Daoy (cell line): ENCODE results near the gene PCDHGA5. TPM values are rescaled to one million over a fixed set of nuclear protein-coding genes. Genes with fewer than 3 reads are reported as not detected.
"Not testable (repeated sequence)": the region's sequence is repeated elsewhere in the genome, so short reads cannot be mapped to it uniquely, and the experiment has no call there.

Experiments used
- DNase-seq: peaks from one replicate; pipeline ENCODE4 v3.0.0-alpha.2; 2015; ENCODE audit warnings: low read depth
- total RNA-seq: library from RNA; depleted of rRNA; stranded (reverse); fragments of >200 nt; shearing (Covaris generic); gene quantifications from 2 replicates; pipeline ENCODE4 v1.2.3, GENCODE V29; 2014

PCDHGA5 gene
- total RNA-seq, 1 experiment from 2014 or later = 0.23 TPM

- not testable (repeated sequence) for DNase-seq
These were observed 23.8 kb downstream of the PCDHGA5 start, which contains the start of gene PCDHGB4 for GRCh38 chr5:141387557-141388311. Gene PCDHGB4 (plus strand): TSS chr5:141387698. CDS start chr5:141387885, 187 bp downstream.

GRCh38 chr5:141388661-141389060 lies 24.7 kb downstream of the PCDHGA5 start:
- no peak for DNase-seq

- DNase-seq = no peak
These were observed 25.4 kb downstream of the PCDHGA5 start for GRCh38 chr5:141389153-141390042.

GRCh38 chr5:141392429-141393198 lies 28.7 kb downstream of the PCDHGA5 start, which contains the start of gene PCDHGA8:
Gene PCDHGA8 (plus strand): TSS chr5:141392633. CDS start chr5:141392814, 181 bp downstream.
- DNase-seq = no peak

- no peak for DNase-seq
These were observed 29.3 kb downstream of the PCDHGA5 start for GRCh38 chr5:141393267-141393666.

- DNase-seq = not testable (repeated sequence)
These were observed 30.6 kb downstream of the PCDHGA5 start for GRCh38 chr5:141394401-141395187.

GRCh38 chr5:141397756-141398551 lies 34.0 kb downstream of the PCDHGA5 start, which contains the start of gene PCDHGB5:
Gene PCDHGB5 (plus strand): TSS chr5:141397947. CDS start chr5:141398128, 181 bp downstream.
- DNase-seq = not testable (repeated sequence)

- no peak for DNase-seq
These were observed 34.6 kb downstream of the PCDHGA5 start for GRCh38 chr5:141398608-141399007.

GRCh38 chr5:141399555-141400258 lies 35.7 kb downstream of the PCDHGA5 start:
- no peak for DNase-seq

GRCh38 chr5:141402553-141403243 lies 38.7 kb downstream of the PCDHGA5 start, which contains the start of gene PCDHGA9:
Gene PCDHGA9 (plus strand): TSS chr5:141402778. CDS start chr5:141402953, 175 bp downstream.
- DNase-seq = no peak

GRCh38 chr5:141403387-141403786 lies 39.4 kb downstream of the PCDHGA5 start:
- DNase-seq = no peak

- DNase-seq = peak; percentile 67
These were observed 44.0 kb downstream of the PCDHGA5 start, which contains the start of gene PCDHGB6 for GRCh38 chr5:141407790-141408505. Gene PCDHGB6 (plus strand): TSS chr5:141408021. CDS start chr5:141408203, 182 bp downstream.

- DNase-seq = no peak
These were observed 45.8 kb downstream of the PCDHGA5 start for GRCh38 chr5:141409598-141410306.

- no peak for DNase-seq
These were observed 47.6 kb downstream of the PCDHGA5 start for GRCh38 chr5:141411575-141411974.

- peak; percentile 30 for DNase-seq
These were observed 49.0 kb downstream of the PCDHGA5 start, which contains the start of gene PCDHGA10 for GRCh38 chr5:141412854-141413539. Gene PCDHGA10 (plus strand): TSS chr5:141412987. CDS start chr5:141413176, 189 bp downstream.

GRCh38 chr5:141413540-141414069 lies 49.6 kb downstream of the PCDHGA5 start:
- no peak for DNase-seq
